CD4-positive, alpha-beta T cell treated with Interleukin-4 for 1 hour (primary cell): Measurements from ENCODE around the gene ZDHHC14.
"Not testable (repeated sequence)": the region's sequence is repeated elsewhere in the genome, so short reads cannot be mapped to it uniquely, and the experiment has no call there.

ENCODE experiments used
- DNase-seq, 2 donors: peaks; one replicate each; pipeline ENCODE4 v3.0.0-alpha.2; 2020 to 2022

Gene ZDHHC14

DNA sequence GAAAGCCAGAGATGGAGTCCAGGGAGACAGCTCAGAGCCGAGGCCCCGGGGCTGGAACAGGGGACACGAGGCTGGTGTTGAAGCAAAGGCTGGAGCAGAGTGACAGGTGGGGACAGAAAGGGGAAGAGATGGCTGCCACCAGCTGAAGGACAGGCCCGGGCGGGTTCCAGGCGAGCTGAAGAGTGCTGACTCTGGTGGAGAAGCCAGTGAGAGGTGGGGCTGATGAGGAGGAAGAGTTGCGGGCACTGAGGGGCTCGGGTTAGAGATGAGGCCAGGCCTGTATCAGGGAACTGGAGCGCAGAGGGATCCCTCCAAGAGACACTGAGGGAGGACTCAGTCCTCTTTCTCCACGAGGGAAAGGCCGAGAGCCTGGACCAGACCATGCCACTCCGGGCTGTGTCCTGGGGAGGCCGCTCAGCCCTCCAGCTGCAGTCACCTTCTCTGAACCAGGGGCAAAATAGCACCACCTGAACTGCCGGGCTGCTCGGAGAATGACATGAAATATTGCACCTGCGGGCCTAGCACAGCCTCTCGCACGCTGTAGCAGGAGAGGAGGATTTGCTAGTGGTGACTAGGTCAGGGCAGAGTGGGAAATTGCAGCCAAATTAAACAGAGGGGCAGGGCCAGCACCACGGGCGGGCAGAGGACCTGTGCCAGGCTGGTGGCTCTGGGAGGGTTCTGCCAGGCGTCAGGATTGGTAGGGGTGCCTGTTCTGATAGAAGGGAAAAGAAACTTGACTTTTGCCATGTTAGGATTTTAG lies 175.9 kb downstream of the ZDHHC14 start:
- no peak for DNase-seq

- DNase-seq = no peak
Measured at GRCh38 chr6:157557559-157557958, 176.6 kb downstream of the ZDHHC14 start.

GRCh38 chr6:157558049-157558448 lies 177.1 kb downstream of the ZDHHC14 start:
- DNase-seq = no peak

- no peak for DNase-seq
Measured at GRCh38 chr6:157558487-157559200, 177.7 kb downstream of the ZDHHC14 start.

- no peak for DNase-seq
Measured at GRCh38 chr6:157559201-157559756, 178.3 kb downstream of the ZDHHC14 start.

- not testable (repeated sequence) for DNase-seq
Measured at GRCh38 chr6:157560063-157560462, 179.1 kb downstream of the ZDHHC14 start.

GRCh38 chr6:157560691-157561413 lies 179.9 kb downstream of the ZDHHC14 start:
- no peak for DNase-seq

DNA sequence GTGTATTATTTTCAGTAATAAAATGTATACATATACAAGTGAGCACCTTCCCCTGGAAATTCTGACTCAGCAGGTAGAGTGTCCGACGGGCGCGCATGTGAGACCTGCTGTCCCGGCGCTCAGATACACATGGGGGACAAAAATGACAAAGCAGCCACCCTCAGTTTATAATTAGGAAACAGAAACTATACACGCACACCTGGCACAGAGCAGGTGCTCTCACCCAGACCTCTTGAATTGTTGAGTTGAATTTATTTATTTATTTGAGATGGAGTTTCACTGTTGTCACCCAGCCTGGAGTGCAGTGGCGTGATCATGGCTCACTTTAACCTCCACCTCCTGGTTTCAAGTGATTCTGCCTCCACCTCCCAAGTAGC lies 180.4 kb downstream of the ZDHHC14 start:
- DNase-seq = no peak

- peak in 1 of 2 donors; percentile 29 for DNase-seq
Measured at GRCh38 chr6:157561929-157562810, 181.2 kb downstream of the ZDHHC14 start.

- DNase-seq = no peak
Measured at GRCh38 chr6:157562997-157563396, 182.0 kb downstream of the ZDHHC14 start.

- DNase-seq = no peak
Measured at GRCh38 chr6:157563611-157564284, 182.8 kb downstream of the ZDHHC14 start.

DNA sequence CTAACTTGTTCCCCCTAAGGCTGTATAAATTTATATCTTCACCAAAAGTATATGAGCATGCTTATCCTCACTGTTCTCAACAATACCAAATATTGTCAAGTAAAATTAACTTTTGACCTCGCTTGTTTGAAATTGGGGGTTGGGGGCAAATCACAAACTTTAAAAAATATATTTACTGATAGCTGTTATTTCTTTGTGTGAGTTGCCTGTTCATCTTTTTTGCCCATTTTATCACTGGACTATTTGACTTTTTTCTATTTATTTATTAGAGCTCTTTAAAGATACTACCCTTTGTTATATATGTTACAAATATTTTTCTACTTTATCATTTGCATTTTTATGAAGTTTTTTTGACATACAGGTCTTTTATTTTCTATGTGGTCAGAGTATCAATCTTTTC lies 187.7 kb downstream of the ZDHHC14 start:
- no peak for DNase-seq

DNA sequence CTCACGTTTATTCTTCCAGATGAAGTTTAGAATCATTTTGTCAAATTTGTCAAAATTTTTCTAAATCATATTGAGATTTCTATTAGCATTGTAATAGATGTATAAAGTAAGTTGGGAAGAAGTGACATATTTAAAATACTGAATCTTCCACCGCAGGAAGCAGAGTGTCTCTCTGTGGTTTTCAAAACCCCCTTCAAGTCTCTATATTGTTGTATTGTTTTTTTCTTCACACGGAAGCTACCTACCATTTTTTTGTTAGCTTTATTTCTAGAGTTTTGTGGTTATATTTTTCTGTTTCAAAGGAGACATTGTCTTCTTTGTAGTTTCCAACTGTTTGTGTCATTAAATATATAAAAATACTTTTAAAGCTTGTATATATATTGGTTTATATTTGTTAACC lies 188.6 kb downstream of the ZDHHC14 start:
- peak in 1 of 2 donors; percentile 46 for DNase-seq

DNA sequence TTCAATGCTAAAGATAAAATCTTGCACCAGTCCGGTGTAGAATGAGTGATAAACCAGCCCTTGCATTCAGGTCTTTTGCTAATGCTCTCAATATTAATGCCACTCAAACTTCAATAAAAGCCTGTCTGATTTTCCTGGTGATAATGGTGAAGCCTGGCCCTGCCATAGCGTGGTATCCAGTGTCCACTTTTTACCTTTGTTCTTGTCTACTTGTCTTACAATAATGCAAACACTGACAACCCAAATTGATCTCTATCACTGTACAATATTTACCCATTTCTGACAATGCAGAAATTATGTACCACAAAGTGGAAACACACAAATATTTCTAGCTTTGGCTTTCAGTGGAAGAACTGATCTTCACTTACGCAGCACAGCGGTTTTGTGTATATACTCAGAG lies 189.1 kb downstream of the ZDHHC14 start:
- no peak for DNase-seq

DNA sequence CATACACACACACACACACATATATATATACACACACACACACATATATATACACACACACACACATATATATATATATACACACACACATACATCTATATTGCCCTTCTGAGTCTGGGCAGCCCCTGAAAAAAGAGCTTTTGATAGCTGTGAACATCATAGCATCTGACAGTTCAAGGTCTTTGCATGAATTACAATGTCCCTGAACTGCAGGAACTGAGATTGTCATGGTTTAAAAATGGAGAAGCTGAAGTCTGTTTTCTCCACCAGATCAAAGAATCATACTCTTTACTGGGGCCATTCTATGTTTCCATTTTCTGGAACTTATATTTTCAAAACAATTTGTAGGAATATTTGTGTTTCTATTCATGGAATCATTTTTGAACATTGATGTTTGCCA lies 189.8 kb downstream of the ZDHHC14 start:
- no peak for DNase-seq

DNA sequence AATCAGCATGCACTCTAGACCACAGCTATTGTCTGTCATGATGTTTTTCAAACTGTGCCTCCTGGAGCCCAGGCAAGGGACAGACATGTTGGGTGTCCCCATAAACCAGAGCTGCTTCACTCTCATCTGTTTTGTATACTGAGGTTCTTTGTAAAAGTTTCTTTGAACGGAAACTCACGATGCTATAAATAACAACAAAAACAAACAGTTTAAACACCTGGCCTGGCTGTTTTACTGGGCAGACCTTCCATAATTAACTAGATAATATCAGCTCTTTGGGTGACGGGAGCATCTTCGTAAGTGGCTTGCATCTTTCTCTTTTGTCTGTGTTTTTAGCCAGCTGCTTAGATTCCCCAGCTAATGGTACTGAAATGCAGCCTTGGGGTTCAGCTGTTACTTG lies 190.3 kb downstream of the ZDHHC14 start:
- no peak for DNase-seq

GRCh38 chr6:157571950-157572349 lies 191.0 kb downstream of the ZDHHC14 start:
- no peak for DNase-seq

DNA sequence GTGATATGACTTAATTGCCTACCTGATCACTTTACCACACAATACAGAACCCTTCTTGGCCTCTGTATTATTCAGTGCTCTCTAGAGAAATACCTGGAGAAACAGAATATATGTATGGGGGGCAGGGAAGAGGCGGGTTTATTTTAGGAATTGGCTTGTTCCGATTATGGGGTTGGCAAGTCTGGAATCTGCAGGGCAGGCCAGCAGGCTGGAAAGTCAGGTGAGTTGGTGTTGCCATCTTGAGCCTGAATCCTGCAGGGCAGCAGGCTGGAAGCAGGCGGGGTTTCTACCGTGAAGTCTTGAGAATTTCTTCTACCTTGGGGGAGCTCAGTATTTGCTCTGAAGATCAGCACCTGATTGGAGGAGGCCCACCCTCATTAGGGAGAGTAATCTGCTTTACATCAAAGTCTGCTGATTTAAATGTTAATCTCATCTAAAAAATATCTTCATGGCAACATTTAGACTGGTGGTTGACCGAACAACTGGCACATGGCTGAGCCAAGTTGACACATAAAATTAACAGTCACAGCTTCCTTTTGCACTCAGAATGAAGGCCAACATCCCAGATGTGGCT lies 193.9 kb downstream of the ZDHHC14 start:
- no peak for DNase-seq

DNA sequence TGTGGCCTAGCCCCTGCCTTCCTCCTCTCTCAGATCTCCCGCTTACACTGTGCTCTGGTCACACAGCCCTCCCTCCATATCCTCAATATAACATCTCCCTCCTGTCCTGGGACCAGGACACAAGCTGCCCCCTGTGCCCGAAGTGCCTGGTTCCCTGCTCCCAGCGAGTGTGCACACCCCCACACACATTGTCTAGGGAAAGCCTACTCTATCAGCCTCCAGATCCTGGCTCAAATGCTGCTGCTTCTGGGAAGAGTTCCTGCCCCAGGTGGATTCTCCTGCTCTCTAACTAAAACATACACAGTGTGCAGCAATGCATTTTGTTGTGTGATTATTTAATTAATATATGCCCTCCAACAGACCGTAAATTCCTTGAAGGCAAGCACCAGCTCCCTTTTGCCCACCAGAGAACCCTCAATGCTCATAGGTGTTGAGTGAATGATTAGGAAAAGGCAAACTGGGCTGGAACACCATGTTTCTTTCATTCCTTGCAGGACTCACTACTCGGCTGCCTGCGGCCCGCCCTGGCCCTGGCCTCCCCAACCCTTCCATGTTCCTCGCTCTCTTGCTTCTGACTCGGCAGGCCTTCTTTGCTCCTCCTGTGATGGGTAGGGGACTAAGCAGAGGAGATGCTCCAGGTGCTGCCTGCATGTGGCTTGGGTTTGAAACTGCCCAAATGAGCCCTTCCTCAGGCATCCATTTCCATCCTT lies 194.6 kb downstream of the ZDHHC14 start:
- DNase-seq = no peak

GRCh38 chr6:157576991-157577390 lies 196.0 kb downstream of the ZDHHC14 start:
- not testable (repeated sequence) for DNase-seq

DNA sequence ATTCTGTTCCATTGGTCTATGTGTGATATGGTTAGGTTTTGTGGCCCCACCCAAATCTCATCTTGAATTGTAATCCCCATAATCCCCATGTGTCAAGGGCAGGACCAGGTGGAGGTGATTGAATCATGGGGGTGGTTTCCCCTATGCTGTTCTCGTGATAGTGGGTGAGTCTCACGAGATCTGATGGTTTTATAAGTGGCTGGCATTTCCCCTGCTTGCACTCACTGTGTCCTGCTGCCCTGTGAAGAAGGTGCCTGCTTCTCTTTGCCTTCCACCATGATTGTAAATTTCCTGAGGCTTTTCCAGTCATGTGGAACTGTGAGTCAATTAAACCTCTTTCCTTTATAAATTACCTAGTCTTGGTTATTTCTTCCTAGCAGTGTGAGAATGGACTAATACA lies 197.5 kb downstream of the ZDHHC14 start:
- not testable (repeated sequence) for DNase-seq
